Psoas muscle (tissue), 8 donors: ENCODE data around the gene CARMIL3. TPM values are rescaled to one million over a fixed set of nuclear protein-coding genes. Genes with fewer than 3 reads are reported as not detected.

Experiments used
- ATAC-seq, 4 donors: fragments of 200-7000 bp; cut with Tn5 transposase; one replicate each; pipeline ENCODE4 v1.9.1; 2020; ENCODE audit warnings: moderate library complexity in 3 of 4, mild to moderate bottlenecking in 2 of 4
- DNase-seq, 2 donors: peaks; one replicate each; pipeline ENCODE4 v3.0.0-alpha.2; 2020
- H3K27ac ChIP-seq: fragments of 200-600 bp; one replicate; pipeline ENCODE4 v1.8.0; 2022
- H3K27me3 ChIP-seq, 3 donors: fragments of 200-600 bp in 1 of 3; one replicate each; pipeline versions ENCODE4 v1.6.1 to v1.8.0; 2013 to 2022; ENCODE audit warnings: low read length in 2 of 3, mild to moderate bottlenecking in 2 of 3, moderate library complexity in 1 of 3; ENCODE audit not compliant: insufficient read depth in 3 of 3
- H3K36me3 ChIP-seq, 2 donors: fragments of 200-600 bp in 1 of 2; one replicate each; pipeline versions ENCODE4 v1.6.1 to v1.8.0; 2013 to 2022; ENCODE audit warnings: low read depth in 1 of 2, mild to moderate bottlenecking in 1 of 2, moderate library complexity in 1 of 2; ENCODE audit not compliant: insufficient read depth in 1 of 2
- H3K4me1 ChIP-seq: fragments of 200-600 bp; one replicate; pipeline ENCODE4 v1.8.0; 2022
- H3K4me3 ChIP-seq: fragments of 200-600 bp; one replicate; pipeline ENCODE4 v1.8.0; 2022; ENCODE audit warnings: mild to moderate bottlenecking
- H3K9me3 ChIP-seq: fragments of 200-600 bp; one replicate; pipeline ENCODE4 v1.8.0; 2022
- WGBS, 3 donors: extraction: QIAGEN DNeasy Blood & Tissue Kit; methylation state at CpG; one replicate each; pipeline versions ENCODE4 v1.1.6 to v1.1.7; 2013; 5-methylcytosine and 5-hydroxymethylcytosine counted together
- intact Hi-C, 2 donors: fragments of 100-400 bp; cut with DNase I; formaldehyde crosslinking; loops; one replicate each; pipeline versions ENCODE4 v1.11.0 to v1.14.2; 2022
- polyA plus RNA-seq, 3 donors: library from polyadenylated mRNA; stranded (reverse); fragments of 200-250 nt; gene quantifications; one replicate each; pipeline ENCODE4 v1.2.3, GENCODE V29; 2013
- total RNA-seq, 4 donors: library from RNA; stranded (reverse); fragmentation: NEBNext Ultra II Directional in 2 of 4; extraction: Animal tissue kit (Norgen Biotek cat#: 25700) in 2 of 4; gene quantifications; one replicate each; pipeline versions ENCODE4 v1.2.1 to v1.2.4, GENCODE V29; 2021 to 2023
- TF ChIP-seq, protein P1 (sequence below): fragments of 200-600 bp; IDR thresholded peaks from one replicate; pipeline ENCODE4 v1.8.0; 2022; ENCODE audit warnings: antibody characterized with exemption
- donor health status: healthy with polysubstance abuse.
- donor health status: DM: no; HTN: no; CAD: no; lungs with moderate emphysema.
- donor health status: Bipolar disorder and iron deficiency.
- donor health status: healthy.
- donor health status: DM: yes; HTN: yes; CAD: no.
- donor health status: DM: no; HTN: no; CAD: no.
- donor health status: DM: no; HTN: no; CAD: no.
- donor health status: DM: yes; HTN: yes; CAD: no.

The CARMIL3 gene
- total and polyA plus RNA-seq, 7 donors = 0.04 to 0.19 (median 0.08) TPM; not detected in 2

DNA sequence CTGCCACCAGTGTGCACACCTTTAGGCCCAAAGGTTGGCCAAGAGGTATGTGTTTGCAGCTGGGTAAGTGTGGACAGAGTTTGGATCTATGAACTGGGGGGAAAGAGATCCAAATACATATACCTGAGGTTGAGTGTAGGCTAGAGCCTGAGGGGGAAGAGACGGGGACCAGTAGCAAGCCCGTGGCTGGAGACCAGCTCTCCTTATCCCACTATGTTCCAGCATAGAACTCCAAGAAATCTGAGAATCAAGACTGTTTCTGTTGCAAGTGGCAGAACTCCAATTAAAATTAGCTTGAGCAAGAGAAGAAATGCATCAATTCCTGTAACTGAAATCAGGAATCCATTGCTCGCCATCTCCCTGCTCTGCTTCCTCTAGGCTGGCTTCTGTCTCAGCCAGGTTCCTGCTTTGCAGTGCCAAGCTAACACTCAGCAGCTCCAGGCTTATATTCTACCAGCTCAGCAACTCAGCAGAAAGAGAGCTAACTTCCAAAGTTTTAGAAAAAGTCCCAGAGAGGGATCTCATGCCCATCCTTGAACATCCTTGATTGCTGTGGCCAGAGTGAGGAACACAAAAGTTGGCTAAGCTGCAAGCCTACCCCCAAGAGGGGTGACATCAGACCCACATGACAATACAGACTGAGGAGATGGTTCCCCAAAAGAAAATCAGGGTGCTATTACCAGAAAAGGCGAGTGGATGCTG is 40.8 kb downstream of the CARMIL3 start:
- Histone ChIP-seq H3K27me3 (no peaks in the 10 kb centered on the region), H3K4me3 (no peak overlapping the region), H3K27ac (no peak overlapping the region), H3K9me3 (no peaks in the 10 kb centered on the region), H3K4me1 (peaks cover 6% of the 10 kb centered on the region), H3K36me3 (no peaks in the 10 kb centered on the region)
- no peak for DNase-seq
- TF ChIP-seq, protein P1, sequence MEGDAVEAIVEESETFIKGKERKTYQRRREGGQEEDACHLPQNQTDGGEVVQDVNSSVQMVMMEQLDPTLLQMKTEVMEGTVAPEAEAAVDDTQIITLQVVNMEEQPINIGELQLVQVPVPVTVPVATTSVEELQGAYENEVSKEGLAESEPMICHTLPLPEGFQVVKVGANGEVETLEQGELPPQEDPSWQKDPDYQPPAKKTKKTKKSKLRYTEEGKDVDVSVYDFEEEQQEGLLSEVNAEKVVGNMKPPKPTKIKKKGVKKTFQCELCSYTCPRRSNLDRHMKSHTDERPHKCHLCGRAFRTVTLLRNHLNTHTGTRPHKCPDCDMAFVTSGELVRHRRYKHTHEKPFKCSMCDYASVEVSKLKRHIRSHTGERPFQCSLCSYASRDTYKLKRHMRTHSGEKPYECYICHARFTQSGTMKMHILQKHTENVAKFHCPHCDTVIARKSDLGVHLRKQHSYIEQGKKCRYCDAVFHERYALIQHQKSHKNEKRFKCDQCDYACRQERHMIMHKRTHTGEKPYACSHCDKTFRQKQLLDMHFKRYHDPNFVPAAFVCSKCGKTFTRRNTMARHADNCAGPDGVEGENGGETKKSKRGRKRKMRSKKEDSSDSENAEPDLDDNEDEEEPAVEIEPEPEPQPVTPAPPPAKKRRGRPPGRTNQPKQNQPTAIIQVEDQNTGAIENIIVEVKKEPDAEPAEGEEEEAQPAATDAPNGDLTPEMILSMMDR = no peak
- intact Hi-C loops = loop anchor here in 1 of 2 donors (5.0 to 10.0 kb wide), 2 partner anchors 80 to 118 kb away; no protein-coding TSS in a partner anchor
- ATAC-seq = no peak
- WGBS, 3 donors = 83 to 92% (median 86%) methylated on average over 4 of the region's 4 CpGs

DNA sequence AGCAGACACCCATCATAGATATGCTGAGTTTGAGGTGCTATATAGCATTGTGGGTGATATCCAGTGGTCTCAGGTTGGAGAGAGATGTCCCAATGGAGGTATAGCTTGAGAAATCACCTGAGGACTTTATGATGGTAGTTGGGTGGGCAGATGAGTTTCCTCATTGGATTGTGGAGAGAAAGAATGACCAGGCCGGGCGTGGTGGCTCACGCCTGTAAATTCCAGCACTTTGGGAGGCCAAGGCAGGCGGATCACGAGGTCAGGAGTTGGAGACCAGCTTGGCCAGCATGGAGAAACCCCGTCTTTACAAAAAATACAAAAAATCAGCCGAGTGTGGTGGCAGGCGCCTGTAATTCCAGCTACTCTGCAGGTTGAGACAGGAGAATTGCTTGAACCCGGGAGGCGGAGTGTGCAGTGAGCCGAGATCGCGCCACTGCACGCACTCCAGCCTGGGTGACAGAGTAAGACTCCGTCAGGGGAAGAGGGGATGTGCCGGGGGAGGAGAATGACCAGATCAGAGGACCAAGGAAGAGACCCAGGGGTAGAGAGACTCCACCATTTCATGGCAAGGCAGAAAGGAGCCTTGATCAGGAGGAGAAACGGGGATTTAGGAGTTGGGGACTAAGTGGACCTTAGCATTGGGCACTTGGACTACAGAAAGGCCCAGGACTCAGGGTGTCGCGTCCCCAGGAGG is 41.5 kb downstream of the CARMIL3 start:
- no peaks in the 10 kb centered on the region for H3K27me3 ChIP-seq
- intact Hi-C loops = loop anchor here in 1 of 2 donors (5.0 to 10.0 kb wide), 2 partner anchors 81 to 119 kb away; no protein-coding TSS in a partner anchor
- WGBS, 3 donors = 82 to 86% (median 84%) methylated on average over 19 of the region's 19 CpGs
- TF ChIP-seq, protein P1 = no peak
- H3K9me3 ChIP-seq = no peaks in the 10 kb centered on the region
- peak overlapping the region; percentile 75 for H3K27ac ChIP-seq
- H3K4me1 ChIP-seq = peaks cover 6% of the 10 kb centered on the region
- ATAC-seq = no peak
- no peak for DNase-seq
- H3K4me3 ChIP-seq = peak overlapping the region; percentile 80
- no peaks in the 10 kb centered on the region for H3K36me3 ChIP-seq

DNA sequence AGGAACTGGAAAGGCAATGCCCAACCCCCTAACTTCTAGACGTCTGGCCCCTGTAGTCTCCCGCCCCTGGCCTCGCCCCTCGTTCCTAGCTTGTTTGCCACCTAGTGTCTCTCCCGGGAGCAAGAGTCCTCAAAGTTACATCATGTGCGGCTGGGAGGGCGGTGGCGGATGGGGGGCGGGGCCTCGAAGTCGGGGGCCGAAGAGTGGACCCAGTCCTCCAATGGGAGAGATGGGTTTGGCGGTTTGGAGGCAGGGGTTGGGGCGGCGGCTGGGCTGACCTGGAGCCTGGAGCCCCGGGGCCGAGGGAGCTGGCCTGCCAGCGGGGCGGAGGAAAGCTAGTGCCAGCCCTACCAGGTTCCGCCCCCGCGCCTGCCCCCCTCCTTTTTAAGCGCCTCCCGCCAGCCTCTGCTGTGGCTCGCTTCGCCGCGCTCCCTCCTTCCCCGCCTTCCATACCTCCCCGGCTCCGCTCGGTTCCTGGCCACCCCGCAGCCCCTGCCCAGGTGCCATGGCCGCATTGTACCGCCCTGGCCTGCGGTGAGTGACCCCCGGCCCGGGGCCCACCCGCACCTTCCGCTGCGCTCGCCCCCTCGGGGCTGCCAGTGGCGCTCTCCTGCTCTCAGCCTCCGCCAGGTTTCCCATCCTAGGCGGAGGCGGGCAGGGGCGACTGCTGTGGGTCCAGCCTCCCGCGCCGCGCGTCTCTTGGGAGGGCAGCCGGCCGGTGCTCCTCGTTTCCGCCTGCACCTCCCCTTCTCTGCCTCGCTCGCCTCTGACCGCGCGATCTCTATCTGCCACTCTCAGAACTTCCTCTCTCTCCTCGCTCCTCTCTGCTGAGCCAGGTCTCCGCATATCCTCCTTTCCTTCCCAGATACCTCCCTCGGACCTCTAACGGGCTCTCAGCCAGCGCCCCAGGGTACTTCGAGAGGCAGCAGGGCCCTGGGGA is 42.4 kb downstream of the CARMIL3 start, which contains the start of gene PCK2:
Gene PCK2, plus strand, starts transcription at position 411 of the 940 bp plus-strand sequence. Its CDS starts 95 bp downstream, at position 506.
- WGBS, 3 donors = 1 to 4% (median 1%) methylated on average over 48 to 68 of the region's 68 CpGs
- ATAC-seq (peak; percentile 87 to 92 (median 88)), DNase-seq (peak; percentile 94 to 96)
- H3K36me3 ChIP-seq = no peaks in the 10 kb centered on the region
- peak within 1 kb of the TSS; percentile 75 for H3K27ac ChIP-seq
- H3K4me1 ChIP-seq = peaks cover 6% of the 10 kb centered on the region
- H3K27me3 ChIP-seq = no peaks in the 10 kb centered on the region
- TF ChIP-seq, protein P1 = no peak
- H3K4me3 ChIP-seq = peak within 1 kb of the TSS; percentile 80
- intact Hi-C loops = loop anchor here (2.0 to 10.0 kb wide), 3 partner anchors 15 to 119 kb away; no protein-coding TSS in a partner anchor
- H3K9me3 ChIP-seq = no peaks in the 10 kb centered on the region

GRCh38 chr14:24094841-24095270 is 43.0 kb downstream of the CARMIL3 start:
- ATAC-seq = peak in 1 of 4 donors; percentile 5
- Histone ChIP-seq H3K36me3 (no peaks in the 10 kb centered on the region), H3K9me3 (no peaks in the 10 kb centered on the region), H3K27ac (peak overlapping the region; percentile 75), H3K27me3 (no peaks in the 10 kb centered on the region), H3K4me3 (peak overlapping the region; percentile 80), H3K4me1 (peaks cover 6% of the 10 kb centered on the region)
- WGBS, 3 donors = 34 to 47% (median 43%) methylated on average over 14 of the region's 14 CpGs
- intact Hi-C loops = loop anchor here (2.0 to 10.0 kb wide), 3 partner anchors 14 to 120 kb away; no protein-coding TSS in a partner anchor
- no peak for DNase-seq
- TF ChIP-seq, protein P1 = no peak
